GM12892 (cell line): ENCODE measurements around the gene UBR2.

Source experiments
- POLR2A ChIP-seq: IDR thresholded peaks from 2 replicates; pipeline ENCODE4 v1.6.1; 2011; ENCODE audit warnings: low read depth, low read length, control low read depth
- POLR2AphosphoS5 ChIP-seq: IDR thresholded peaks from 2 replicates; pipeline ENCODE4 v1.6.1; 2011; ENCODE audit warnings: low read depth, low read length, control low read depth

GRCh38 chr6:42572523-42572922 is 8.7 kb downstream of the UBR2 start:
- TF ChIP-seq POLR2A (no peak), POLR2AphosphoS5 (no peak)
